Measurements from ENCODE around the gene TRMT61B. TPM values are rescaled to one million over a fixed set of nuclear protein-coding genes. Genes with fewer than 3 reads are reported as not detected.

TRMT61B gene
- total RNA-seq, 1 donor: 12.5 TPM

DNA sequence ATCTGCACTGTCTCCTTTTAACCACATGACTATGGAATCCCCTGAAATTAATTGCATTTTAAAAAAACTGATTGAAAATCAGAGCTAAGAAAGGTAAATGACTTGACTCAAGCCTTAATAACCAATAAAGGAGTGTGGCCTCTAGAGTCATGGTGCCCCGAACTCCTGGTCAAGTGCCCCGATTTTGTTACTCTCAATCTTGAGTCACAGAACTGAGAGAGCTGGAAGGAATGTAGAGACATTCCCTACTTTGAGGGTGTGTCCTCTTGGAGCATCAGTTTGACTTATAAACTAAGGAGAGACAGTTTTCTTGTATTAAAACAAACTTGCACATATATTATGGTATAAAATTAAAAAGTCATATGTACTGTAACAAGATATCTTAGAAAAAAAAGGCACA lies 26.8 kb upstream of the TRMT61B start:
- DNase-seq (ENCODE audit: low read depth): no peak
- TF ChIP-seq, protein P1, sequence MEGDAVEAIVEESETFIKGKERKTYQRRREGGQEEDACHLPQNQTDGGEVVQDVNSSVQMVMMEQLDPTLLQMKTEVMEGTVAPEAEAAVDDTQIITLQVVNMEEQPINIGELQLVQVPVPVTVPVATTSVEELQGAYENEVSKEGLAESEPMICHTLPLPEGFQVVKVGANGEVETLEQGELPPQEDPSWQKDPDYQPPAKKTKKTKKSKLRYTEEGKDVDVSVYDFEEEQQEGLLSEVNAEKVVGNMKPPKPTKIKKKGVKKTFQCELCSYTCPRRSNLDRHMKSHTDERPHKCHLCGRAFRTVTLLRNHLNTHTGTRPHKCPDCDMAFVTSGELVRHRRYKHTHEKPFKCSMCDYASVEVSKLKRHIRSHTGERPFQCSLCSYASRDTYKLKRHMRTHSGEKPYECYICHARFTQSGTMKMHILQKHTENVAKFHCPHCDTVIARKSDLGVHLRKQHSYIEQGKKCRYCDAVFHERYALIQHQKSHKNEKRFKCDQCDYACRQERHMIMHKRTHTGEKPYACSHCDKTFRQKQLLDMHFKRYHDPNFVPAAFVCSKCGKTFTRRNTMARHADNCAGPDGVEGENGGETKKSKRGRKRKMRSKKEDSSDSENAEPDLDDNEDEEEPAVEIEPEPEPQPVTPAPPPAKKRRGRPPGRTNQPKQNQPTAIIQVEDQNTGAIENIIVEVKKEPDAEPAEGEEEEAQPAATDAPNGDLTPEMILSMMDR (IDR thresholded peaks at IDR 0.05; ENCODE audit: insufficient read depth, low read depth, low read length): no peak
- H3K4me3 ChIP-seq (ENCODE audit: low read depth, low read length): no peak overlapping the region

DNA sequence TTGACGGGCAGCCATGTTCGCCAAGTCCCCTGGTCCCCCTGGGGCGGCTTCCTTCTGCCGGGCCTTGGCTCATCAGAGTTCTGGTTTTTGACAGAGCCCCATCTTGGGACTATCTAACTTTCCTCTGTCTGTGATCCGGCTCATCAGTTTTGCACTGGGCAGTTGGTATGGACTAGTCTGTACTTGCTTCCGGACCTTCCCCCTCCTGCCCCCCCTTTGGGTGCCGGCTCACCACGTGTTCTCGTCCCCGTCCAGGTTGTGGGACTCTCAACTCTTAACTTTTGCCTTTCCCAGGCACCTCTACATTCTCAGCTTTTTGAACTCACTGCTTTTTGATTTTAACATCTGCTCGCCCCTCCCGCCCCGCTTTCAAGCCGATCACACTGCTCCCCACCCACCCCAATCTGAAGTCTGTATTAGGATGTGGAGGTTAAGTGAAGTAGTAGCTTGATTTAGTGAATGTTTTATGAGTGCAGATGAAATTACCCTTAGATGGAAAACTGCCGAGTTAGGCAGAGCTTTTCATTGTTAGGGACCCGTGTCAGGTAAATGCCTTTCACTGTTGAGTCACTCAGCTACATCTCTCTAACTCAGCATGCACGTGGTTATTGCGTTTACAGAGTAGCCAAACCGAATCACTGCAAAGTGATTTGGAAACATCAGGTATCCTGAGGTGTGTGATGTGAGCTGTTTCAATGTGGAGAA lies 25.2 kb upstream of the TRMT61B start:
- H3K4me3 ChIP-seq (ENCODE audit: low read depth, low read length): peak overlapping the region; percentile 79
- TF ChIP-seq, protein P1 (IDR thresholded peaks at IDR 0.05; ENCODE audit: insufficient read depth, low read depth, low read length): no peak
- DNase-seq (ENCODE audit: low read depth): no peak

DNA sequence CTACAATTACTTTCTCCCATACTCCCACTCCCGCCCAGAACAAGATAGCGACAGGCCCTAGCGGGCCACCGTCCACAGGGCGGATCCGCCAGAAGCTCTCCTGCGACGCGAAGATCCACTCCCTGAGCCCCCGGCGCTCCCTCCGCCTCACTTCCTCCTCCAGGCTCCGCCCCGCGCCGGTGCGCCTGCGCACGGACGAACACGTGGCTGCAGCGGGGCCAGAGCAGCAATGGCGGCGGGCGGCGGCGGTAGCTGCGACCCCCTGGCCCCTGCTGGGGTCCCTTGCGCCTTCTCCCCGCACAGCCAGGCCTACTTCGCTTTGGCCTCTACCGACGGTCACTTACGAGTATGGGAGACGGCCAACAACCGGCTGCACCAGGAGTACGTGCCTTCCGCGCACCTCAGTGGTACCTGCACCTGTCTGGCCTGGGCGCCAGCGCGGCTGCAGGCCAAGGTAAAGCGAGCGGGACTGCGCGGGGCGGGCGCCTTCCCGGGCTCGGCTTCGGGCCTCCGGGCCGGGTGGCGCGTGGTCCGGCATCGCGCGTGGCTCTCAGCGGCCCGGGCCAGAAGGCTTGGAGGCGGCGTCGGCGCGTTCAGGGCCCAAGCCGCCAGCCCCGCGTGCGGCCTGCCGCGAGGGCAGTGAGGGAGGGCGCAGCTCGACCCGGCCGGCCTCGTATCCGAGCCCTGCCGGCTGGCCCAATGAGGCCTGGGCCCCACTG lies 24.5 kb upstream of the TRMT61B start, which contains the start of gene WDR43:
Gene WDR43, plus strand, starts transcription at position 198 of the 719 bp plus-strand sequence. Its CDS starts 32 bp downstream, at position 230.
- peak; percentile 100 for DNase-seq (ENCODE audit: low read depth)
- H3K4me3 ChIP-seq (ENCODE audit: low read depth, low read length): peak within 1 kb of the TSS; percentile 79
- TF ChIP-seq, protein P1 (IDR thresholded peaks at IDR 0.05; ENCODE audit: insufficient read depth, low read depth, low read length): no peak

DNA sequence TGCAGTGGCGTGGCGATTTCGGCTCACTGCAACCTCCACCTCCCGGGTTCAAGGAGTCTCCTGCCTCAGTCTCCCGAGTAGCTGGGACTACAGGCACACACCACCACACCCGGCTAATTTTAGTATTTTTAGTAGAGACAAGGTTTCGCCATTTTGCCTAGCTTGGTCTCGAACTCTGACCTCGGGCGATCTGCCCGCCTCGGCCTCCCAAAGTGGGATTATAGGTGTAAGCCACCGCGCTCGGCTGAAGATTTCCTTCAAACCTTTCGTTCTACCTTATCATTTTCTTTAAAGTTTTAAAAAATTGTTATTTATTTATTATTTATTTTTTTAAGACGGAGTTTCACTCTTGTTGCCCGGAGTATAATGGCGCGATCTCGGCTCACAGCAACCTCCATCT lies 23.4 kb upstream of the TRMT61B start:
- H3K4me3 ChIP-seq (ENCODE audit: low read depth, low read length): peak overlapping the region; percentile 79
- TF ChIP-seq, protein P1 (IDR thresholded peaks at IDR 0.05; ENCODE audit: insufficient read depth, low read depth, low read length): no peak
- no peak for DNase-seq (ENCODE audit: low read depth)

DNA sequence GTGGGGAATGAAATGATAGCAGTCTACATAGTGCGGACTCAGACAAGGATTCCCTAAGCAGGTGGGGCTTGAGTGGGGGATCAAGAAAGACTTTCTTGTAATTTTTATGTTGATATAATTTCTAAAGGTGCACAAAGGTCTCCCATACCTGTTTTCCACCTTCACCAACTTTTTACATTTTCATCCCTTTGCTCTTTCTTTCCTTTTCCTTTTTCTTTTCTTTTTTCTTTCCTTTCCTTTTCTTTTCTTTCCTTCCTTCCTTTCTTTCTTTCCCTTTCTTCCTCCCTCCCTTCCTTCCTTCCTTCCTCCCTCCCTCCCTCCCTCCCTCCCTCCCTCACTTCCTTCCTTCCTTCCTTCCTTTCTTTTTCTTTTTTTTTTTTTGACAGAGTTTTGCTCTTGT lies 10.1 kb upstream of the TRMT61B start:
- no peak overlapping the region for H3K4me3 ChIP-seq (ENCODE audit: low read depth, low read length)
- DNase-seq (ENCODE audit: low read depth): no peak
- TF ChIP-seq, protein P1 (IDR thresholded peaks at IDR 0.05; ENCODE audit: insufficient read depth, low read depth, low read length): no peak

DNA sequence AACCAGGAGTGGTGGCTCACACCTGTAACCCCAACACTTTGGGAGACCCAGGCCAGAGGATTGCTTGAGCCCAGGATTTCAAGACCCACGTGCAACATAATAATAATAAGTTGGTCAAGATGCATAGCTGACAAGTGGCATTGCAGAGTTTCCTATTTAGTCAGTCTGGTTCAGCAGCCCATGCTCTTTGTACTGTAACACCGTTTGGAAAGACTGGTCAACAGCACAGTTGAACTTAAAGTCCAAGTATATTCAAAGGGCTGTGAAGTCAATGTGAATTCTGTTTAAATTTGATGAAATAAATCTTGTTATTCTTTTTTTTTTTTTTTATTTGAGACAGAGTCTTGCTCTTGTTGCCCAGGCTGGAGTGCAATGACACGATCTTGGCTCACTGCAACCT lies 1.5 kb upstream of the TRMT61B start:
- no peak for DNase-seq (ENCODE audit: low read depth)
- TF ChIP-seq, protein P1 (IDR thresholded peaks at IDR 0.05; ENCODE audit: insufficient read depth, low read depth, low read length): no peak
- no peak overlapping the region for H3K4me3 ChIP-seq (ENCODE audit: low read depth, low read length)

Data from fibroblast of villous mesenchyme (primary cell).